GM12891 (cell line): Measurements from ENCODE around the gene ZNF664.

ENCODE experiments used
- POLR2A ChIP-seq: IDR thresholded peaks from 2 replicates; pipeline ENCODE4 v1.6.1; 2011; ENCODE audit warnings: low read depth, low read length, control low read depth
- POLR2AphosphoS5 ChIP-seq: IDR thresholded peaks from 2 replicates; pipeline ENCODE4 v1.6.1; 2011; ENCODE audit warnings: low read depth, low read length, control low read depth

- TF ChIP-seq POLR2A: no peak
- no peak for TF ChIP-seq POLR2AphosphoS5
Observed at GRCh38 chr12:123924539-123924938, 48.5 kb upstream of the ZNF664 start.
